GM23338 (cell line): Measurements from ENCODE around the gene GPR152. TPM values are rescaled to one million over a fixed set of nuclear protein-coding genes. Genes with fewer than 3 reads are reported as not detected.

Experiments used
- ATAC-seq: fragments of 200-7000 bp; cut with Tn5 transposase; 3 replicates; pipeline ENCODE4 v1.9.1; 2020
- DNase-seq: peaks from one replicate; pipeline ENCODE4 v3.0.0-alpha.2; 2015; ENCODE audit warnings: low spot score
- H2AFZ ChIP-seq: fragments of 200-600 bp; sonication (generic); 2 replicates; pipeline ENCODE4 v1.8.0; 2016; ENCODE audit warnings: antibody characterized with exemption, mild to moderate bottlenecking, moderate library complexity
- H3F3A ChIP-seq: fragments of 200-600 bp; sonication (generic); replicated peaks from 2 replicates; pipeline ENCODE4 v1.8.0; 2017; ENCODE audit warnings: antibody characterized with exemption, mixed run types, low read depth
- H3K27ac ChIP-seq: fragments of 200-600 bp; sonication (generic); 2 replicates; pipeline ENCODE4 v1.6.1; 2016; ENCODE audit warnings: low read depth
- H3K27me3 ChIP-seq: fragments of 200-600 bp; sonication (generic); 2 replicates; pipeline ENCODE4 v1.8.0; 2016; ENCODE audit warnings: mild to moderate bottlenecking, mixed run types, moderate library complexity; ENCODE audit not compliant: insufficient read depth
- H3K36me3 ChIP-seq: fragments of 200-600 bp; sonication (generic); 2 replicates; pipeline ENCODE4 v1.8.0; 2016; ENCODE audit warnings: mild to moderate bottlenecking; ENCODE audit not compliant: insufficient read depth
- H3K4me1 ChIP-seq: fragments of 200-600 bp; sonication (generic); 2 replicates; pipeline ENCODE4 v1.8.0; 2016; ENCODE audit warnings: mild to moderate bottlenecking, moderate library complexity; ENCODE audit not compliant: insufficient read depth
- H3K4me2 ChIP-seq: fragments of 200-600 bp; sonication (generic); 2 replicates; pipeline ENCODE4 v1.7.1; 2017; ENCODE audit warnings: mixed run types
- H3K4me3 ChIP-seq: fragments of 200-600 bp; sonication (generic); 2 replicates; pipeline ENCODE4 v1.6.1; 2016; ENCODE audit warnings: mixed run types
- H3K79me2 ChIP-seq: fragments of 200-600 bp; sonication (generic); replicated peaks from 2 replicates; pipeline ENCODE4 v1.8.0; 2017; ENCODE audit warnings: mild to moderate bottlenecking; ENCODE audit not compliant: insufficient read depth
- H3K9me2 ChIP-seq: fragments of 200-600 bp; sonication (generic); 2 replicates; pipeline ENCODE4 v1.8.0; 2017; ENCODE audit not compliant: insufficient read depth
- H4K20me1 ChIP-seq: fragments of 200-600 bp; sonication (generic); replicated peaks from 2 replicates; pipeline ENCODE4 v1.8.0; 2017; ENCODE audit warnings: mild to moderate bottlenecking; ENCODE audit not compliant: insufficient read depth
- H3K27ac Mint-ChIP-seq: 2 replicates; pipeline ENCODE4 v1.8.0; 2020; ENCODE audit warnings: inconsistent platforms, mild to moderate bottlenecking, moderate library complexity, mixed read lengths
- H3K27me3 Mint-ChIP-seq: 3 replicates; pipeline ENCODE4 v1.8.0; 2022; ENCODE audit warnings: low read depth, mild to moderate bottlenecking, moderate library complexity, mixed read lengths, inconsistent platforms; ENCODE audit not compliant: insufficient read depth, poor library complexity
- H3K36me3 Mint-ChIP-seq: 3 replicates; pipeline ENCODE4 v1.8.0; 2021; ENCODE audit warnings: low read depth, mild to moderate bottlenecking, inconsistent platforms, moderate library complexity, mixed read lengths
- H3K4me1 Mint-ChIP-seq: 3 replicates; pipeline ENCODE4 v1.8.0; 2020; ENCODE audit warnings: mild to moderate bottlenecking, inconsistent platforms, mixed read lengths
- H3K4me3 Mint-ChIP-seq: 3 replicates; pipeline ENCODE4 v1.8.0; 2021; ENCODE audit warnings: moderate library complexity, mild to moderate bottlenecking, inconsistent platforms, mixed read lengths
- H3K9me3 Mint-ChIP-seq: 3 replicates; pipeline ENCODE4 v1.8.0; 2020; ENCODE audit warnings: moderate library complexity, mild to moderate bottlenecking, inconsistent platforms, mixed read lengths
- ETS1 ChIP-seq: IDR thresholded peaks from 2 replicates; pipeline ENCODE4 v1.6.1; 2016; ENCODE audit warnings: antibody characterized with exemption
- EZH2 ChIP-seq: fragments of 200-600 bp; sonication (generic); IDR thresholded peaks from one replicate; pipeline ENCODE4 v1.8.0; 2017; ENCODE audit warnings: antibody characterized with exemption, mild to moderate bottlenecking, low read depth; ENCODE audit not compliant: unreplicated experiment
- JUNB ChIP-seq: IDR thresholded peaks from one replicate; pipeline ENCODE4 v1.6.1; 2016; ENCODE audit warnings: antibody characterized with exemption; ENCODE audit not compliant: unreplicated experiment
- NANOG ChIP-seq: IDR thresholded peaks from 2 replicates; pipeline ENCODE4 v1.6.1; 2016; ENCODE audit warnings: antibody characterized with exemption, borderline replicate concordance
- POLR2AphosphoS5 ChIP-seq: IDR thresholded peaks from 2 replicates; pipeline ENCODE4 v1.6.1; 2016; ENCODE audit warnings: antibody characterized with exemption, low read depth
- REST ChIP-seq: IDR thresholded peaks from one replicate; pipeline ENCODE4 v1.6.1; 2018; ENCODE audit warnings: antibody characterized with exemption; ENCODE audit not compliant: unreplicated experiment
- polyA plus RNA-seq: library from polyadenylated mRNA; unstranded; fragments of >200 nt; fragmentation: Nextera tagmentation; extraction: Ambion mirVana; gene quantifications from 2 replicates; pipeline ENCODE4 v1.2.1, GENCODE V29; 2016
- total RNA-seq: library from RNA; depleted of rRNA; stranded (reverse); fragments of >200 nt; shearing (Covaris generic); gene quantifications from 2 replicates; pipeline ENCODE4 v1.2.3, GENCODE V29; 2014

GPR152 gene
- total and polyA plus RNA-seq, 2 experiments from 2014 or later: not detected

GRCh38 chr11:67497656-67498291 is 45.2 kb upstream of the GPR152 start (continued):
- no peak for TF ChIP-seq REST
- TF ChIP-seq EZH2: no peak

- Mint-ChIP-seq H3K36me3 (peaks cover 7% of the 10 kb centered on the region; the same call in 2 of the 3 replicates), H3K4me1 (no peaks in the 10 kb centered on the region), H3K27me3 (peaks cover 3% of the 10 kb centered on the region), H3K27ac (no peak overlapping the region), H3K4me3 (no peak overlapping the region), H3K9me3 (no peaks in the 10 kb centered on the region)
- TF ChIP-seq NANOG (no peak), EZH2 (no peak), POLR2AphosphoS5 (no peak)
- Histone ChIP-seq H3K36me3 (peaks cover 3% of the 10 kb centered on the region; the same call in 1 of the 2 replicates), H3K4me1 (no peaks in the 10 kb centered on the region), H2AFZ (no peak overlapping the region), H4K20me1 (no peaks in the 10 kb centered on the region; the same call in 1 of the 2 replicates), H3K79me2 (no peaks in the 10 kb centered on the region), H3F3A (0 out of 2 replicates have a peak, but pooled peaks cover 3% of the 10 kb centered on the region), H3K4me3 (no peak overlapping the region), H3K27me3 (no peaks in the 10 kb centered on the region), H3K9me2 (no peaks in the 10 kb centered on the region), H3K4me2 (no peak overlapping the region), H3K27ac (no peak overlapping the region)
- ATAC-seq (no peak), DNase-seq (no peak)
Measured at GRCh38 chr11:67496113-67496512, 43.6 kb upstream of the GPR152 start.

GRCh38 chr11:67495234-67496005 is 42.9 kb upstream of the GPR152 start:
- Histone ChIP-seq H3K27me3 (no peaks in the 10 kb centered on the region), H3K4me3 (no peak overlapping the region), H3K4me1 (no peaks in the 10 kb centered on the region), H3K4me2 (no peak overlapping the region), H3F3A (0 out of 2 replicates have a peak, but pooled peaks cover 3% of the 10 kb centered on the region), H3K9me2 (no peaks in the 10 kb centered on the region), H4K20me1 (no peaks in the 10 kb centered on the region; the same call in 1 of the 2 replicates), H2AFZ (no peak overlapping the region), H3K27ac (no peak overlapping the region), H3K36me3 (no peaks in the 10 kb centered on the region; the same call in 1 of the 2 replicates), H3K79me2 (no peaks in the 10 kb centered on the region)
- Mint-ChIP-seq H3K36me3 (no peaks in the 10 kb centered on the region; the same call in 2 of the 3 replicates), H3K4me3 (no peak overlapping the region), H3K27me3 (peaks cover under 1% of the 10 kb centered on the region), H3K27ac (no peak overlapping the region), H3K9me3 (no peaks in the 10 kb centered on the region), H3K4me1 (no peaks in the 10 kb centered on the region)
- ATAC-seq: no peak
- no peak for DNase-seq
- TF ChIP-seq JUNB: no peak
- TF ChIP-seq ETS1: no peak
- TF ChIP-seq EZH2: no peak
